HG03097 (cell line): Measurements from ENCODE around the gene AQP9.
"Not testable (repeated sequence)": the region's sequence is repeated elsewhere in the genome, so short reads cannot be mapped to it uniquely, and the experiment has no call there.

Experiments
- ATAC-seq: cut with Tn5 transposase; IDR thresholded peaks from one replicate; pipeline ENCODE4 v1.9.1; 2021; ENCODE audit not compliant: unreplicated experiment, low FRiP score

Gene AQP9

GRCh38 chr15:58138106-58138505, at the start of gene AQP9:
Gene AQP9 (plus strand): TSS chr15:58138381. CDS start chr15:58138566, 185 bp downstream.
- ATAC-seq: no peak

- no peak for ATAC-seq
Measured at GRCh38 chr15:58095415-58095814, 42.8 kb upstream of the AQP9 start.

- no peak for ATAC-seq
Measured at GRCh38 chr15:58096529-58097084, 41.6 kb upstream of the AQP9 start.

- ATAC-seq: no peak
Measured at GRCh38 chr15:58103482-58103881, 34.7 kb upstream of the AQP9 start.

- ATAC-seq: no peak
Measured at GRCh38 chr15:58108117-58108516, 30.1 kb upstream of the AQP9 start.

- no peak for ATAC-seq
Measured at GRCh38 chr15:58109419-58109818, 28.8 kb upstream of the AQP9 start.

GRCh38 chr15:58110999-58111717, 27.0 kb upstream of the AQP9 start:
- no peak for ATAC-seq

GRCh38 chr15:58111718-58112104, 26.5 kb upstream of the AQP9 start:
- ATAC-seq: no peak

- not testable (repeated sequence) for ATAC-seq
Measured at GRCh38 chr15:58113358-58113757, 24.8 kb upstream of the AQP9 start.

GRCh38 chr15:58114388-58114787, 23.8 kb upstream of the AQP9 start:
- no peak for ATAC-seq

- ATAC-seq: no peak
Measured at GRCh38 chr15:58114812-58115211, 23.4 kb upstream of the AQP9 start.

- ATAC-seq: no peak
Measured at GRCh38 chr15:58115692-58116091, 22.5 kb upstream of the AQP9 start.

- ATAC-seq: no peak
Measured at GRCh38 chr15:58117619-58118018, 20.6 kb upstream of the AQP9 start.

- ATAC-seq: no peak
Measured at GRCh38 chr15:58118272-58118671, 19.9 kb upstream of the AQP9 start.

GRCh38 chr15:58119016-58119415, 19.2 kb upstream of the AQP9 start:
- ATAC-seq: no peak

- ATAC-seq: no peak
Measured at GRCh38 chr15:58124585-58124984, 13.6 kb upstream of the AQP9 start.

- no peak for ATAC-seq
Measured at GRCh38 chr15:58125333-58125732, 12.8 kb upstream of the AQP9 start.

GRCh38 chr15:58134886-58135285, 3.3 kb upstream of the AQP9 start:
- no peak for ATAC-seq

- no peak for ATAC-seq
Measured at GRCh38 chr15:58135511-58136174, 2.5 kb upstream of the AQP9 start.

GRCh38 chr15:58136731-58137130, 1.4 kb upstream of the AQP9 start:
- ATAC-seq: no peak

- no peak for ATAC-seq
Measured at GRCh38 chr15:58137686-58138085, 495 bp upstream of the AQP9 start.
